DMS 273 (cell line): ENCODE measurements around the gene CDIP1.
A peak's percentile ranks its signal among the peaks of the same experiment; 100 is the strongest.

Source experiments
- DNase-seq: peaks from one replicate; lab custom pipeline; 2025; ENCODE audit not compliant: unreplicated experiment; lab: John Stamatoyannopoulos, UW

CDIP1 gene

GRCh38 chr16:4515611-4516233 lies 22.9 kb downstream of the CDIP1 start:
- no peak for DNase-seq

GRCh38 chr16:4514606-4515005 lies 24.0 kb downstream of the CDIP1 start:
- DNase-seq, result no peak

GRCh38 chr16:4513881-4514280 lies 24.7 kb downstream of the CDIP1 start:
- no peak for DNase-seq

- DNase-seq, result no peak
These were observed 25.3 kb downstream of the CDIP1 start for GRCh38 chr16:4513086-4513860.

- no peak for DNase-seq
These were observed 26.1 kb downstream of the CDIP1 start for GRCh38 chr16:4512473-4512872.

- DNase-seq, result peak; percentile 91
These were observed 27.0 kb downstream of the CDIP1 start for GRCh38 chr16:4511441-4512082.

GRCh38 chr16:4510747-4511426 lies 27.7 kb downstream of the CDIP1 start:
- DNase-seq, result no peak

- no peak for DNase-seq
These were observed 28.4 kb downstream of the CDIP1 start for GRCh38 chr16:4510131-4510530.

GRCh38 chr16:4509420-4509819 lies 29.2 kb downstream of the CDIP1 start:
- no peak for DNase-seq

GRCh38 chr16:4508806-4509205 lies 29.8 kb downstream of the CDIP1 start:
- no peak for DNase-seq

GRCh38 chr16:4507588-4508345 lies 30.8 kb downstream of the CDIP1 start:
- DNase-seq, result no peak

- DNase-seq, result peak; percentile 85
These were observed 32.1 kb downstream of the CDIP1 start for GRCh38 chr16:4506450-4506849.

- DNase-seq, result no peak
These were observed 33.0 kb downstream of the CDIP1 start for GRCh38 chr16:4505356-4506147.

- no peak for DNase-seq
These were observed 37.5 kb downstream of the CDIP1 start for GRCh38 chr16:4501071-4501478.

GRCh38 chr16:4500272-4500671 lies 38.3 kb downstream of the CDIP1 start:
- DNase-seq, result no peak

- no peak for DNase-seq
These were observed 39.4 kb downstream of the CDIP1 start for GRCh38 chr16:4499196-4499555.

GRCh38 chr16:4498546-4499195 lies 39.9 kb downstream of the CDIP1 start:
- no peak for DNase-seq

- no peak for DNase-seq
These were observed 42.3 kb downstream of the CDIP1 start for GRCh38 chr16:4496305-4496704.

- DNase-seq, result no peak
These were observed 42.8 kb downstream of the CDIP1 start for GRCh38 chr16:4495766-4496165.
